ENCODE measurements around the gene LTB4R2.

GRCh38 chr14:24329073-24329663, 19.2 kb downstream of the LTB4R2 start:
- no peak for TF ChIP-seq CTCF (IDR thresholded peaks at IDR 0.05)
- TF ChIP-seq POLR2A (IDR thresholded peaks at IDR 0.05) = no peak
